GM23338 (cell line): ENCODE measurements around the gene CCNI2. TPM values are rescaled to one million over a fixed set of nuclear protein-coding genes. Genes with fewer than 3 reads are reported as not detected.

ENCODE experiments used
- ATAC-seq: fragments of 200-7000 bp; cut with Tn5 transposase; 3 replicates; pipeline ENCODE4 v1.9.1; 2020
- DNase-seq: peaks from one replicate; pipeline ENCODE4 v3.0.0-alpha.2; 2015; ENCODE audit warnings: low spot score
- H2AFZ ChIP-seq: fragments of 200-600 bp; sonication (generic); 2 replicates; pipeline ENCODE4 v1.8.0; 2016; ENCODE audit warnings: antibody characterized with exemption, mild to moderate bottlenecking, moderate library complexity
- H3F3A ChIP-seq: fragments of 200-600 bp; sonication (generic); replicated peaks from 2 replicates; pipeline ENCODE4 v1.8.0; 2017; ENCODE audit warnings: antibody characterized with exemption, mixed run types, low read depth
- H3K27ac ChIP-seq: fragments of 200-600 bp; sonication (generic); 2 replicates; pipeline ENCODE4 v1.6.1; 2016; ENCODE audit warnings: low read depth
- H3K27me3 ChIP-seq: fragments of 200-600 bp; sonication (generic); 2 replicates; pipeline ENCODE4 v1.8.0; 2016; ENCODE audit warnings: mild to moderate bottlenecking, mixed run types, moderate library complexity; ENCODE audit not compliant: insufficient read depth
- H3K36me3 ChIP-seq: fragments of 200-600 bp; sonication (generic); 2 replicates; pipeline ENCODE4 v1.8.0; 2016; ENCODE audit warnings: mild to moderate bottlenecking; ENCODE audit not compliant: insufficient read depth
- H3K4me1 ChIP-seq: fragments of 200-600 bp; sonication (generic); 2 replicates; pipeline ENCODE4 v1.8.0; 2016; ENCODE audit warnings: mild to moderate bottlenecking, moderate library complexity; ENCODE audit not compliant: insufficient read depth
- H3K4me2 ChIP-seq: fragments of 200-600 bp; sonication (generic); 2 replicates; pipeline ENCODE4 v1.7.1; 2017; ENCODE audit warnings: mixed run types
- H3K4me3 ChIP-seq: fragments of 200-600 bp; sonication (generic); 2 replicates; pipeline ENCODE4 v1.6.1; 2016; ENCODE audit warnings: mixed run types
- H3K79me2 ChIP-seq: fragments of 200-600 bp; sonication (generic); replicated peaks from 2 replicates; pipeline ENCODE4 v1.8.0; 2017; ENCODE audit warnings: mild to moderate bottlenecking; ENCODE audit not compliant: insufficient read depth
- H3K9me2 ChIP-seq: fragments of 200-600 bp; sonication (generic); 2 replicates; pipeline ENCODE4 v1.8.0; 2017; ENCODE audit not compliant: insufficient read depth
- H4K20me1 ChIP-seq: fragments of 200-600 bp; sonication (generic); replicated peaks from 2 replicates; pipeline ENCODE4 v1.8.0; 2017; ENCODE audit warnings: mild to moderate bottlenecking; ENCODE audit not compliant: insufficient read depth
- H3K27ac Mint-ChIP-seq: 2 replicates; pipeline ENCODE4 v1.8.0; 2020; ENCODE audit warnings: inconsistent platforms, mild to moderate bottlenecking, moderate library complexity, mixed read lengths
- H3K27me3 Mint-ChIP-seq: 3 replicates; pipeline ENCODE4 v1.8.0; 2022; ENCODE audit warnings: low read depth, mild to moderate bottlenecking, moderate library complexity, mixed read lengths, inconsistent platforms; ENCODE audit not compliant: insufficient read depth, poor library complexity
- H3K36me3 Mint-ChIP-seq: 3 replicates; pipeline ENCODE4 v1.8.0; 2021; ENCODE audit warnings: low read depth, mild to moderate bottlenecking, inconsistent platforms, moderate library complexity, mixed read lengths
- H3K4me1 Mint-ChIP-seq: 3 replicates; pipeline ENCODE4 v1.8.0; 2020; ENCODE audit warnings: mild to moderate bottlenecking, inconsistent platforms, mixed read lengths
- H3K4me3 Mint-ChIP-seq: 3 replicates; pipeline ENCODE4 v1.8.0; 2021; ENCODE audit warnings: moderate library complexity, mild to moderate bottlenecking, inconsistent platforms, mixed read lengths
- H3K9me3 Mint-ChIP-seq: 3 replicates; pipeline ENCODE4 v1.8.0; 2020; ENCODE audit warnings: moderate library complexity, mild to moderate bottlenecking, inconsistent platforms, mixed read lengths
- CREB1 ChIP-seq: fragments of 250-450 bp; sonication (Bioruptor Pico); IDR thresholded peaks from 2 replicates; pipeline ENCODE4 v1.5.0; 2020; ENCODE audit warnings: low read depth, mild to moderate bottlenecking, moderate library complexity
- EZH2 ChIP-seq: fragments of 200-600 bp; sonication (generic); IDR thresholded peaks from one replicate; pipeline ENCODE4 v1.8.0; 2017; ENCODE audit warnings: antibody characterized with exemption, mild to moderate bottlenecking, low read depth; ENCODE audit not compliant: unreplicated experiment
- JUNB ChIP-seq: IDR thresholded peaks from one replicate; pipeline ENCODE4 v1.6.1; 2016; ENCODE audit warnings: antibody characterized with exemption; ENCODE audit not compliant: unreplicated experiment
- NANOG ChIP-seq: IDR thresholded peaks from 2 replicates; pipeline ENCODE4 v1.6.1; 2016; ENCODE audit warnings: antibody characterized with exemption, borderline replicate concordance
- STAT1 ChIP-seq: IDR thresholded peaks from one replicate; pipeline ENCODE4 v1.6.1; 2016; ENCODE audit warnings: antibody characterized with exemption; ENCODE audit not compliant: unreplicated experiment
- ZNF114 ChIP-seq: fragments of 250-450 bp; sonication (Bioruptor Pico); IDR thresholded peaks from 2 replicates; pipeline ENCODE4 v1.5.0; 2020; ENCODE audit warnings: mild to moderate bottlenecking, moderate library complexity
- polyA plus RNA-seq: library from polyadenylated mRNA; unstranded; fragments of >200 nt; fragmentation: Nextera tagmentation; extraction: Ambion mirVana; gene quantifications from 2 replicates; pipeline ENCODE4 v1.2.1, GENCODE V29; 2016
- total RNA-seq: library from RNA; depleted of rRNA; stranded (reverse); fragments of >200 nt; shearing (Covaris generic); gene quantifications from 2 replicates; pipeline ENCODE4 v1.2.3, GENCODE V29; 2014
- TF ChIP-seq, protein P1 (sequence below): fragments of 250-450 bp; sonication (Bioruptor Pico); IDR thresholded peaks from 2 replicates; pipeline ENCODE4 v1.5.0; 2020; ENCODE audit warnings: mild to moderate bottlenecking, moderate library complexity
- TF ChIP-seq, protein P2 (sequence below), 2 experiments: fragments of 200-600 bp in 1 of 2; sonication (generic) in 1 of 2; conservative IDR thresholded peaks; 2 replicates each; pipeline versions ENCODE4 v1.5.1 to v1.6.1; 2016 to 2017; ENCODE audit warnings: antibody characterized with exemption in 2 of 2, low read depth in 2 of 2, mild to moderate bottlenecking in 2 of 2, moderate library complexity in 1 of 2
- TF ChIP-seq, protein P3 (sequence below): IDR thresholded peaks from one replicate; pipeline ENCODE4 v1.6.1; 2018; ENCODE audit warnings: antibody characterized with exemption; ENCODE audit not compliant: unreplicated experiment
- TF ChIP-seq, protein P4 (sequence below): IDR thresholded peaks from 2 replicates; pipeline ENCODE4 v1.6.1; 2016; ENCODE audit warnings: antibody characterized with exemption

The CCNI2 gene
- total and polyA plus RNA-seq, 2 experiments from 2014 or later: 0.55 to 2.5 TPM

DNA sequence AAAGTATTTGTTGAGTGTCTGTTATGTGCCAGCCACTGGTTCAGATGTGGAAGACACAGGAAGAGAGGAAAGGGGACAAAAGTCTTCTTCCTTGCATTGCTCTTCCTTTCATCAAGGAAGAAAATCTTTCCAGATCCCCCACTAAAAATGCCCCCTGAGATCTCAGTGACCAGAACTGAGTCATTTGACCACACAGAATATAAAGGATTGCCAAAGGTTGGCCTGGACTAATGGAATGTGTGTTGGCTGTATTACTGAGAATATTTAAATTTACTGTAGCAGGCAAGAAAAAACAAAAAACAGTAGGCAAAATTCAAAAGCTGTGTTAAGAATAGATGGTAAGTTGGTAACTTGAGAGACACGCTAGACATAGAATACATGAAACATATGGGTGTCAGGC lies 39.9 kb downstream of the CCNI2 start (continued):
- TF ChIP-seq, protein P1, sequence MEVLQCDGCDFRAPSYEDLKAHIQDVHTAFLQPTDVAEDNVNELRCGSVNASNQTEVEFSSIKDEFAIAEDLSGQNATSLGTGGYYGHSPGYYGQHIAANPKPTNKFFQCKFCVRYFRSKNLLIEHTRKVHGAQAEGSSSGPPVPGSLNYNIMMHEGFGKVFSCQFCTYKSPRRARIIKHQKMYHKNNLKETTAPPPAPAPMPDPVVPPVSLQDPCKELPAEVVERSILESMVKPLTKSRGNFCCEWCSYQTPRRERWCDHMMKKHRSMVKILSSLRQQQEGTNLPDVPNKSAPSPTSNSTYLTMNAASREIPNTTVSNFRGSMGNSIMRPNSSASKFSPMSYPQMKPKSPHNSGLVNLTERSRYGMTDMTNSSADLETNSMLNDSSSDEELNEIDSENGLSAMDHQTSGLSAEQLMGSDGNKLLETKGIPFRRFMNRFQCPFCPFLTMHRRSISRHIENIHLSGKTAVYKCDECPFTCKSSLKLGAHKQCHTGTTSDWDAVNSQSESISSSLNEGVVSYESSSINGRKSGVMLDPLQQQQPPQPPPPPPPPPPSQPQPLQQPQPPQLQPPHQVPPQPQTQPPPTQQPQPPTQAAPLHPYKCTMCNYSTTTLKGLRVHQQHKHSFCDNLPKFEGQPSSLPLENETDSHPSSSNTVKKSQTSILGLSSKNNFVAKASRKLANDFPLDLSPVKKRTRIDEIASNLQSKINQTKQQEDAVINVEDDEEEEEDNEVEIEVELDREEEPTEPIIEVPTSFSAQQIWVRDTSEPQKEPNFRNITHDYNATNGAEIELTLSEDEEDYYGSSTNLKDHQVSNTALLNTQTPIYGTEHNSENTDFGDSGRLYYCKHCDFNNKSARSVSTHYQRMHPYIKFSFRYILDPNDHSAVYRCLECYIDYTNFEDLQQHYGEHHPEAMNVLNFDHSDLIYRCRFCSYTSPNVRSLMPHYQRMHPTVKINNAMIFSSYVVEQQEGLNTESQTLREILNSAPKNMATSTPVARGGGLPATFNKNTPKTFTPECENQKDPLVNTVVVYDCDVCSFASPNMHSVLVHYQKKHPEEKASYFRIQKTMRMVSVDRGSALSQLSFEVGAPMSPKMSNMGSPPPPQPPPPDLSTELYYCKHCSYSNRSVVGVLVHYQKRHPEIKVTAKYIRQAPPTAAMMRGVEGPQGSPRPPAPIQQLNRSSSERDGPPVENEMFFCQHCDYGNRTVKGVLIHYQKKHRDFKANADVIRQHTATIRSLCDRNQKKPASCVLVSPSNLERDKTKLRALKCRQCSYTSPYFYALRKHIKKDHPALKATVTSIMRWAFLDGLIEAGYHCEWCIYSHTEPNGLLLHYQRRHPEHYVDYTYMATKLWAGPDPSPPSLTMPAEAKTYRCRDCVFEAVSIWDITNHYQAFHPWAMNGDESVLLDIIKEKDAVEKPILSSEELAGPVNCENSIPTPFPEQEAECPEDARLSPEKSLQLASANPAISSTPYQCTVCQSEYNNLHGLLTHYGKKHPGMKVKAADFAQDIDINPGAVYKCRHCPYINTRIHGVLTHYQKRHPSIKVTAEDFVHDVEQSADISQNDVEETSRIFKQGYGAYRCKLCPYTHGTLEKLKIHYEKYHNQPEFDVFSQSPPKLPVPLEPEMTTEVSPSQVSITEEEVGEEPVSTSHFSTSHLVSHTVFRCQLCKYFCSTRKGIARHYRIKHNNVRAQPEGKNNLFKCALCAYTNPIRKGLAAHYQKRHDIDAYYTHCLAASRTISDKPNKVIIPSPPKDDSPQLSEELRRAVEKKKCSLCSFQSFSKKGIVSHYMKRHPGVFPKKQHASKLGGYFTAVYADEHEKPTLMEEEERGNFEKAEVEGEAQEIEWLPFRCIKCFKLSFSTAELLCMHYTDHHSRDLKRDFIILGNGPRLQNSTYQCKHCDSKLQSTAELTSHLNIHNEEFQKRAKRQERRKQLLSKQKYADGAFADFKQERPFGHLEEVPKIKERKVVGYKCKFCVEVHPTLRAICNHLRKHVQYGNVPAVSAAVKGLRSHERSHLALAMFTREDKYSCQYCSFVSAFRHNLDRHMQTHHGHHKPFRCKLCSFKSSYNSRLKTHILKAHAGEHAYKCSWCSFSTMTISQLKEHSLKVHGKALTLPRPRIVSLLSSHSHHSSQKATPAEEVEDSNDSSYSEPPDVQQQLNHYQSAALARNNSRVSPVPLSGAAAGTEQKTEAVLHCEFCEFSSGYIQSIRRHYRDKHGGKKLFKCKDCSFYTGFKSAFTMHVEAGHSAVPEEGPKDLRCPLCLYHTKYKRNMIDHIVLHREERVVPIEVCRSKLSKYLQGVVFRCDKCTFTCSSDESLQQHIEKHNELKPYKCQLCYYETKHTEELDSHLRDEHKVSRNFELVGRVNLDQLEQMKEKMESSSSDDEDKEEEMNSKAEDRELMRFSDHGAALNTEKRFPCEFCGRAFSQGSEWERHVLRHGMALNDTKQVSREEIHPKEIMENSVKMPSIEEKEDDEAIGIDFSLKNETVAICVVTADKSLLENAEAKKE (CRISPR knock-in tag): no peak
- no peak for TF ChIP-seq JUNB
- TF ChIP-seq, protein P2, sequence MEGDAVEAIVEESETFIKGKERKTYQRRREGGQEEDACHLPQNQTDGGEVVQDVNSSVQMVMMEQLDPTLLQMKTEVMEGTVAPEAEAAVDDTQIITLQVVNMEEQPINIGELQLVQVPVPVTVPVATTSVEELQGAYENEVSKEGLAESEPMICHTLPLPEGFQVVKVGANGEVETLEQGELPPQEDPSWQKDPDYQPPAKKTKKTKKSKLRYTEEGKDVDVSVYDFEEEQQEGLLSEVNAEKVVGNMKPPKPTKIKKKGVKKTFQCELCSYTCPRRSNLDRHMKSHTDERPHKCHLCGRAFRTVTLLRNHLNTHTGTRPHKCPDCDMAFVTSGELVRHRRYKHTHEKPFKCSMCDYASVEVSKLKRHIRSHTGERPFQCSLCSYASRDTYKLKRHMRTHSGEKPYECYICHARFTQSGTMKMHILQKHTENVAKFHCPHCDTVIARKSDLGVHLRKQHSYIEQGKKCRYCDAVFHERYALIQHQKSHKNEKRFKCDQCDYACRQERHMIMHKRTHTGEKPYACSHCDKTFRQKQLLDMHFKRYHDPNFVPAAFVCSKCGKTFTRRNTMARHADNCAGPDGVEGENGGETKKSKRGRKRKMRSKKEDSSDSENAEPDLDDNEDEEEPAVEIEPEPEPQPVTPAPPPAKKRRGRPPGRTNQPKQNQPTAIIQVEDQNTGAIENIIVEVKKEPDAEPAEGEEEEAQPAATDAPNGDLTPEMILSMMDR (conservative IDR thresholded peaks at IDR 0.05; ENCODE audit: low read depth in 2 of 2): no peak

DNA sequence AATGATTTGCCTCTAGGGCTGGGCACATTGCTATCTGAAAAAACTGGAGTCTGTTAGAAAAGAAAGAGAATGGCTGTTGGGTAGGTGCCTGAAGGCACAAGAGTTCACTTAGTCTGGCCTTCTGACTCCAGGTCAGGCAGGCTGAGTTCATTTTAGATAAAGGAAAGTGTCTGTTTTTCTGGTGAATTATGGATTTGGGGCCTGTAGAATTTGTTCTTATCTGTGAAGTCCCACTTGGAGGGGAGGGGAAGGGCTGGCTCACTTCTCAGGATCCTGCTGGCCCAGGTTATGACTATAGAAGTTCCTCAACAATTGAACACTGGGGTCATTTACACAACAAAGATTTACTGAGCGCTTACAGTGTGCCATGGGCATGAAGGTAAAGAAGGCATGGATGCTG lies 41.3 kb downstream of the CCNI2 start:
- Histone ChIP-seq H4K20me1 (no peaks in the 10 kb centered on the region), H3K79me2 (no peaks in the 10 kb centered on the region), H3K27me3 (no peaks in the 10 kb centered on the region), H2AFZ (no peak overlapping the region), H3K4me1 (no peaks in the 10 kb centered on the region), H3K36me3 (no peaks in the 10 kb centered on the region), H3K4me2 (no peak overlapping the region), H3K9me2 (no peaks in the 10 kb centered on the region), H3F3A (no peaks in the 10 kb centered on the region), H3K4me3 (no peak overlapping the region), H3K27ac (no peak overlapping the region)
- Mint-ChIP-seq H3K36me3 (no peaks in the 10 kb centered on the region), H3K27me3 (peaks cover 14% of the 10 kb centered on the region), H3K9me3 (no peaks in the 10 kb centered on the region), H3K4me1 (peaks cover 11% of the 10 kb centered on the region), H3K4me3 (no peak overlapping the region), H3K27ac (no peak overlapping the region)
- peak; percentile 48 for ATAC-seq
- DNase-seq: no peak
- TF ChIP-seq STAT1 (no peak), ZNF114 (CRISPR knock-in tag) (no peak), CREB1 (no peak), NANOG (no peak), JUNB (no peak), EZH2 (no peak)
- TF ChIP-seq, protein P2 (conservative IDR thresholded peaks at IDR 0.05; ENCODE audit: low read depth in 2 of 2): no peak
- TF ChIP-seq, protein P3, sequence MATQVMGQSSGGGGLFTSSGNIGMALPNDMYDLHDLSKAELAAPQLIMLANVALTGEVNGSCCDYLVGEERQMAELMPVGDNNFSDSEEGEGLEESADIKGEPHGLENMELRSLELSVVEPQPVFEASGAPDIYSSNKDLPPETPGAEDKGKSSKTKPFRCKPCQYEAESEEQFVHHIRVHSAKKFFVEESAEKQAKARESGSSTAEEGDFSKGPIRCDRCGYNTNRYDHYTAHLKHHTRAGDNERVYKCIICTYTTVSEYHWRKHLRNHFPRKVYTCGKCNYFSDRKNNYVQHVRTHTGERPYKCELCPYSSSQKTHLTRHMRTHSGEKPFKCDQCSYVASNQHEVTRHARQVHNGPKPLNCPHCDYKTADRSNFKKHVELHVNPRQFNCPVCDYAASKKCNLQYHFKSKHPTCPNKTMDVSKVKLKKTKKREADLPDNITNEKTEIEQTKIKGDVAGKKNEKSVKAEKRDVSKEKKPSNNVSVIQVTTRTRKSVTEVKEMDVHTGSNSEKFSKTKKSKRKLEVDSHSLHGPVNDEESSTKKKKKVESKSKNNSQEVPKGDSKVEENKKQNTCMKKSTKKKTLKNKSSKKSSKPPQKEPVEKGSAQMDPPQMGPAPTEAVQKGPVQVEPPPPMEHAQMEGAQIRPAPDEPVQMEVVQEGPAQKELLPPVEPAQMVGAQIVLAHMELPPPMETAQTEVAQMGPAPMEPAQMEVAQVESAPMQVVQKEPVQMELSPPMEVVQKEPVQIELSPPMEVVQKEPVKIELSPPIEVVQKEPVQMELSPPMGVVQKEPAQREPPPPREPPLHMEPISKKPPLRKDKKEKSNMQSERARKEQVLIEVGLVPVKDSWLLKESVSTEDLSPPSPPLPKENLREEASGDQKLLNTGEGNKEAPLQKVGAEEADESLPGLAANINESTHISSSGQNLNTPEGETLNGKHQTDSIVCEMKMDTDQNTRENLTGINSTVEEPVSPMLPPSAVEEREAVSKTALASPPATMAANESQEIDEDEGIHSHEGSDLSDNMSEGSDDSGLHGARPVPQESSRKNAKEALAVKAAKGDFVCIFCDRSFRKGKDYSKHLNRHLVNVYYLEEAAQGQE: no peak
- TF ChIP-seq, protein P4, sequence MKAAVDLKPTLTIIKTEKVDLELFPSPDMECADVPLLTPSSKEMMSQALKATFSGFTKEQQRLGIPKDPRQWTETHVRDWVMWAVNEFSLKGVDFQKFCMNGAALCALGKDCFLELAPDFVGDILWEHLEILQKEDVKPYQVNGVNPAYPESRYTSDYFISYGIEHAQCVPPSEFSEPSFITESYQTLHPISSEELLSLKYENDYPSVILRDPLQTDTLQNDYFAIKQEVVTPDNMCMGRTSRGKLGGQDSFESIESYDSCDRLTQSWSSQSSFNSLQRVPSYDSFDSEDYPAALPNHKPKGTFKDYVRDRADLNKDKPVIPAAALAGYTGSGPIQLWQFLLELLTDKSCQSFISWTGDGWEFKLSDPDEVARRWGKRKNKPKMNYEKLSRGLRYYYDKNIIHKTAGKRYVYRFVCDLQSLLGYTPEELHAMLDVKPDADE: no peak
